HG02571 (cell line): ENCODE data around the gene ACTA1.
A peak's percentile ranks its signal among the peaks of the same experiment; 100 is the strongest.
"Not testable (repeated sequence)": the region's sequence is repeated elsewhere in the genome, so short reads cannot be mapped to it uniquely, and the experiment has no call there.

Experiments
- ATAC-seq: cut with Tn5 transposase; IDR thresholded peaks from one replicate; pipeline ENCODE4 v1.9.1; 2021; ENCODE audit warnings: mild to moderate bottlenecking, moderate library complexity; ENCODE audit not compliant: unreplicated experiment

ACTA1 gene

DNA sequence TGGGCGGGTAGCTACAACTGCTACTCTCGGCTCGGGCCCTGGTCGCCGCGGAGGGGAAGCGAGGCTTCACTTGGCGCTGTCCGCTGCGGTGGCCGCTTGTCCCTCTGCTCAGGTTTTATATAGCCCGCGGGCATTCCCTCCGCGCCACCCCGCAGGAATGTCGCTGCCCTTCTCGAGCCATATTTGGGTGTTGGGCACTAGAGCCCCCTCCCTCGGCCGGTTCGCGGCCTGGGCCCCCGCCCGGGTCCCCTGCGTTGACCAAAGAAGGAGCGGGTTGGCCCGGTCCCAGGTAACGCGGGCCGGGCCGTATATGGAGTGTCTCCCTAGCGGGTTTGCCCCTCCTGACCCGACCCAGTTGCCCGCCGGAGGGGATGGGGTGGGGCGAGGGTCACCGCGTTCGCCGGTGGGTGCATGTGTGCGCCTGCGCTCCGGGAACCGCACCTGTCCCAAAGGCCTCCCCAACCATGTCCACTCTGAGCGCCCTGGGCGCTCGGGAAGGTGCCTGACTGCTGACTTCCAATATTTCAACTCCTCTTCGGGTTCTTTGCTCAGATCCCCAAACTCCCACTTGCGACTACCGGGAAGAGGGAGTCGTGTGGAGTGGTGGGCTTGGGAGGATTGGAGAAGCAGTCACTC, at the start of gene ACTA1:
Gene ACTA1 (minus strand): TSS at position 90 of the 636 bp plus-strand sequence. CDS start 979 bp downstream, outside the sequence.
- no peak for ATAC-seq

DNA sequence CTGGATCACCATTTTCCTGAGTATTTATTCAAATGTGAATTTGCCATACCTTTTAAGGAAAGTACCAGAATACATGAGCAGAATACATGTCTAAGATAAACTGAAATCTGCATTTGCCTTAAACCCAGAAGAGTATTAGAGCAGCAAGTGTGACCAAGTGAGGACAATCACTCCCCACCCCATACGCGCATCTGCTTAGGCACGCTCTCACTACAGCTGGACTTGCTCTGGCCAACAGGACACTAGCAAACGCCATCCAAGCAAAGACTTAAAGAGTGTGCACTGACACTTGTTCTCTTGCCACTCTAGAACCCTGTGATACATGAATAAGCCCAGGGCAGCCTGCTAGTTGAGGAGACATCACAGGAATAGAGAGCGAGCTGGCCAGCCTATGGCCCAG, 48.6 kb upstream of the ACTA1 start:
- no peak for ATAC-seq

DNA sequence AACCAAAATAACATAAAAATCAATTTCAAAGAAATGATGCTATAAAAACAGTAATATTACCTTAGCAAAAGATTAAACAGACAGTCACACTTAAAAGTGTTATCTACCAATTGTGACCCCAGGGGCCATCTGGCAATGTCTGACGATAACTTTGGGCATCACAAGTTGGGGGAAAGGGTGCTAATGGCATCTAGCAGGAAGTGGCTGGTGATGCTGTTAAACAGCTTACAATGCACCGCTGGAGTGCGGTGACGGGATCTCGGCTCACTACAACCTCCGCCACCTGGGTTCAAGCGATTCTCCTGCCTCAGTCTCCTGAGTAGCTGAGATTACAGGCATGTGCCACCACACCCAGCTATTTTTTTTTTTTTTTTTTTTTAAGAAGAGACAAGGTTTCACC, 46.6 kb upstream of the ACTA1 start:
- no peak for ATAC-seq

DNA sequence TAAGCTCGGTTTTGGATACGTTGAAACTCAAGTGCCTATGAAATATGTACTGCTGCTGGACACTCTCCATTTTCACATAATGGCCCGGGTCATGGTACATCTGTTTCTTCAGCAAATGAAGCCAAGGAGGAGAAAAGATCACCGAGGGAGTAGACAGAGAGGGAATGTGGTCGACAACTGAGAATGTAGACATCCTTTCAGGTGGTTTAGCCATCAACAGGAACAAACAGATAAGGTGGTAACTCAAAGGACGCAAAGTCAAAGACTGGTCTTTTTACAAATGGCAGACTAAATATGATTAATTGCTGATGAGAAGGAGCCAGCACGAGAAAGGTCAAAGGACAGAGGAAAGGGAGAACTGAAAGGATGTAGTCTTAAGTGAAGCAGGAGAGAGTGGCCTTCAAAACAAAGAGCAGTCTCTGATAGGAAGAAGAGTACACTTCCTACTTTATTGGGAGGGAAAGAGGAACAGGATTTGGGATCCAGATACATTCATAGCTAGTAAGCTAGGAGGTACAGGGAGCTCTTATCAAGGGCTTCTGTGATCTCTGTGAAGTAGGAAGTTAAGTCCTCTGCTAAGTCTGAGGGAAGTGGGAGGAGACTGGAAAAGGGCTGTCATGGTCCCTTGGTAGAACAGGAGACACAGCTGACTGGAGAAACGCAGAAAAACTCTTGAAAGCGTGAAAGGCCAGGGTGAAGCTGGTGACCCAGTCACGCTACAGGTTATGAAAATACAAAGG, 45.9 kb upstream of the ACTA1 start:
- ATAC-seq, result peak; percentile 56

DNA sequence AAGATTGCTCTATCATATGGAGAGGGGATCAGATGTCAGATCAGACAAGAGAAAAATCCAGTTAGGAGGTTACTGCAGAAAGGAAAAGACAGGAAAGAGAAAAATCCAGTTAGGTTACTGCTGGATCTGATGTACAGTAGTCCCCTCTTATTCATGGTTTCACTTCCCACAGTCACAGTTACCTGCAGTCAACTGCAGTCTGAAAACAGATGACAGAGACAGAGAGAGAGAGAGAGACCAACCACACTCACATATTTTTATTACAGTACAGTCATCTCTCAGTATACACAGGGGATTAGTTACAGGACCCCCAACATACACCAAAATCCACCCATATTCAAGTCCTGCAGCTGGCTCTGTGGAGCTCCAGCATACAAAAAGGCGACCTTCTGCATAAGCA, 45.0 kb upstream of the ACTA1 start:
- peak; percentile 61 for ATAC-seq

DNA sequence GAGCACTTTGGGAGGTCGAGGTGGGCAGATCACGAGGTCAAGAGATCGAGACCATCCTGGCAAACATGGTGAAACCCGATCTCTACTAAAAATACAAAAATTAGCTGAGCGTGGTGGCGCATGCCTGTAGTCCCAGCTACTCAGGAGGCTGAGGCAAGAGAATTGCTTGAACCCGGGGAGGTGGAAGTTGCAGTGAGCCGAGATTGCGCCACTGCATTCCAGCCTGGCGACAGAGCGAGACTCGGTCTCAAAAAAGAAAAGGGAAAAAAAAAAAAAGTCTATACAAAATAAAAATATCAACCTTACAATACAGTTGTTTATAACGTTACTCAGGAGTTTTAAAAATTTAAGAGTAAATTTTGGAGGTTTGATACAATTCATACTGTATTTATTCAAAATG, 42.0 kb upstream of the ACTA1 start:
- not testable (repeated sequence) for ATAC-seq

DNA sequence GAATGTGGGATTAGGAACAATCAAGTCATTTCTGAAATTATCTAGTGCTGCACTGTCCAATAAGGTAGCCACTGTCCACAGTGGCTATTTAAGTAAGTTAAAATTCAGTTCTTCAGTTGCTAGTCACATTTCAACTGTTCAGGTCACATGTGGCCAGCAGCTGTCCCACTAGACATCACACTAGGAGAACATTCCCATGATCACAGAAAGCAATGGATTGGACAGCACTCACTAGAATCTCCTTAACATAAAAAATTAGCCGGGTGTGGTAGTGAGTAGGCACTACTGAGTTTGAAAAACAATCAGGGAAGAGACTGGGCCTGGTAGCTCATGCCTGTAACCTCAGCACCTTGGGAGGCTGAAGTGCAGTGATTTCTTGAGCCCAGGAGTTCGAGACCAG, 40.6 kb upstream of the ACTA1 start:
- ATAC-seq, result no peak

DNA sequence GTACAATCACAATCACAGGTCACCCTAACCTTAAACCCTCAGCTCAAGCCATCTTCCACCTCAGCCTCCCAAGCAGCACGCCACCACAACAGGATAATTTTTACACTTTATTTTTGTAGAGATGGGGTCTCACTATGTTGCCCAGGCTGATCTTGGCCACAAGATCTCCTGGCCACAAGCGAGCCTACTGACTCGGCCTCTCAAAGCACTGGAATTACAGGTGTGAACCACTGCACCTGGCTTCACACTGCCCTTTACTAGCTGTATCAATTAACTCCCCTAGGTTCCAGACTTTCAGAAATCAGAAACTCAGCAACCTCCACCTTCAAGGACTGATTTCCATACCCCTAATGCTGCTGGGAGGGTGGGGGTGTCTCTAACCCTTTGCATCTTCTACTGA, 37.3 kb upstream of the ACTA1 start:
- ATAC-seq, result no peak

DNA sequence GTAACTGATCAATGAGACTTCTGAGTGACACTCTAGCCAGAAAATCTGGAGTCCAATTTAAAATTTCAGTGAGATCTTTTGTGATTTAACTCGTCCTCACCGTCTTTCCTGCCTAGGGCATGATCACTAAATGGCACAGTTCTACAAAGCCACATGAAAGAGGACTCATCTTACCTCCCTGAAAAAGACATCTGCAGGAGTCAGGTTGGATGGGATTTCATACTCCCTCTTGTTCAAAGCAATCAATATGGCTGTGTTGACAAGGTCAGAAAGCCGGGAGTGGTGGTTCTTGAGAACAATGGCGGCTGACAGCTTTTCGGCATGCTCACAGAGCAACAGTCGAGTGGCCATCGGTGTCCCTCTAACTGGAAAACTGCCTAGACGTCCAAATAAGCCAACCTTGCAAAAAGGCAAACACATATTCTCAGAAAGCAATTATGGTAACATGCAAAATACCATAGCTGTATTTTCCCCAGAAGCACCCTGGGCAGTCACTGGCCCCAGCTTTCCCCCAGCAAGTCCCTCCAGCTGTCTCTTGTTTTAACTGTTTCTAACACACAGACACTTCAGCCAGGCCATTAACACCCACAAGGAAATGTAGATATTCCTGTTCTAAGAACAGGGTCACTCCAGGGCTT, 36.6 kb upstream of the ACTA1 start:
- ATAC-seq, result no peak

DNA sequence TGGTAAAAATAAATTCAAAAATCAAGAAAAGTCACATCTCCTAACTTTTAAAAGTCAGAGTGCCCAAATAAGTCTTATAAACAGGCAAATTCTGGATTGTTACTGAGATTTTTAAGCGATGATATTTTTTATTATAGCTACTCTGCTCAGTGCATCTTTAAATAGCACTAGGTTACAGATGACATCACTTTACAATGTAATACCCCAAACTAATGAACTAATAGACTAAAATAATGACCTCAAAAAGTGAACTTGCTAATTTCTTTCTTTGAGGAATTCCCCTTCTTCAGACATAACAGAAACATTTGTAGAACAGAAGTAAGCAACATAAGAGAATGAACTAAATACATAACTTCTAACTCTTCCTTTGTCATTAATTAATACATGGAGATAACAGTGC, 33.0 kb upstream of the ACTA1 start:
- no peak for ATAC-seq

DNA sequence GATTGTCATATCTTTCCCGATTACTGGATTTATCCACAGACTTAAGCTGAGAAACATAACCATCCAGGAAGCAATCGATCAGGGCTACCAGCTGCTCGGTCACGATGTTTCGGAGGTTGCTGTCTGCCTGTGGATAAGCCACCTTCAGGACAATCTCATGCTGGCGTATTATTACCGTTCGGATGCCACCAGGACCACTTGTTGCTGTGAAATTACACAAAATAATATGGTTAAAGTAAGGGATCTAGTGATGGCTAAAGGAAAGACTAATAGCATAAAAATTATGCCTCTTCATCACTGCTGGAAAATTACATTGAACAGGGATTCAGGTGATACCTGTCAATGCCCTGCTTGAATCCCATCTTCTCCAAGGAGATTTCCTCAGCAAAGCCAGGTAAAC, 30.8 kb upstream of the ACTA1 start:
- no peak for ATAC-seq

DNA sequence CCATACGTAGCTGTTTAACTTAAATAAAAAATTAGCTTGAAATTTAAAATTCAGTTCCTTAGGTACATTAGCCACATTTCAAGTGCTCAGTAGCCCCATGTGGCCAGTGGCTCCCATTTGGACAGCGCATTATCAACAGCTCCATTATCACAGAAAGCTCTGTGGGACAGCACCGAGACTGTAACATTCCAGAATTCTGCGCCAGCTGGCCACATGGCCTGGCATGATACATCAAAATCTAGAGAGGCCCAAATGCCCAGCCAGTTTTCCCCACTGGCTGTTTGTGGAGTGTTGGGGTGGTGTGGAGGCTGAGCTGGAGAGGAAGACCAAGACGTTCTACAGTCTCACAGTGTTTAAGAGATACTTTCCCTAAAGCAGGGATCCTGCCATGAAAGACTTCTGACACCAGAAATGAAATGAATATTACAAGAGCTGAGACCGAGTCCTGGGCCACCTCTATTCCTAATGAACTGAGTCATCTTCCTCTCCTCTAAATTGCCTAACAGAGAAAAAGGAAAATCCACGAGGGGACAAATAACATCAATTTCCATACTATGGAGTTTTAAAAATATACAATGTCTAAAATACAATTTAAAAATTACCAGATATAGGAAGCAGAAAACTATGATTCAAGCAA, 27.3 kb upstream of the ACTA1 start:
- no peak for ATAC-seq

DNA sequence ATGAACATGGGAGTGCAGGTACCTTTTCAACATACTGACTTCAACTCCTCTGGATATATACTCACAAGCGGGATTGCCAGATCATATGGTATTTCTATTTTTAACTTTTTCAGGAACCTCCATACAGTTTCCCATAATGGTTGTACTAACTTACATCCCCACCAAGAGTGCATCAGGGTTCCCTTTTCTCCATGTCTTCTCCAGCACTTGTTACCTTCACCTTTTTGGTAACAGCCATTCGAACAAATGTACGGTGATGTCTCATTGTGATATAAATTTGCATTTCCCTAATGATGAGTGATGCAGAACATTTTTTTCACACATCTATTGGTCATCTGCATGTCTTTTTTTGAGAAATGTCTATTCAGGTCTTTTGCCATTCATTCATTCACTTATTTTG, 25.9 kb upstream of the ACTA1 start:
- no peak for ATAC-seq

DNA sequence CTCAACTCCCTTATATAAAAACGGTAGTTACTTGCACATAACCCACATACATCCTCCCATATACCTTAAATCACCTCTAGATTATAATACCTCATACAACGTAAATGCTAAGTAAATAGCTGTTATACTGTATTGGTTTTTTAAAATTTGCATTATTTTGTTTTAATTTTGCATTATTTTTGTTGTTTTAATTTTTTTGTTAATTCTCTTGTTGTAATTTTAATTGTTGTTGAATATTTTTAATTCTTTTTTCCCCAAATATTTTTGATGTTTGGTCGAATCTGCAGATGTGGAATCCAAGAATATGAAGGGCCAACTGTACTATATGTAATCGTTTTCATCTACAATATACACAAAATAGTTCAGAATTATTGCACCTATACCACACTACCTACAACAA, 23.5 kb upstream of the ACTA1 start:
- ATAC-seq, result no peak

DNA sequence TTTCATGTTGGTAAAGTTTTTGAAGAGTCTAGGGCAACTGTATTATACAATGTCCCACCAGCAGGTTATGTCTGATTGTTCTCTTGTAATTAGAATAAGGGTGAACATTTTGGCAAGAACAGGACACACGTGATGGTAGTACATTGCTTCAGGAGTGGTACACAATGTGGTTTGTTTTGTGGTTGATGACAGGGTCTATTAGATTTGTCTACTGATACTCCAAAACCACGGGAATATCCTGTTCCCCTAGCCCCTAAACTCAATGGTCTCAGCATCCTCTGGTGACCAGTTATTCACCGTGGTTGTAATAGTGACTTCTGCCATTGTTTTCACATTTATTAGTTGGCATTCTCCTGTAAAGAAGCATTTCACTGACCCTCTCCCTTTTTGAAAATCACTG, 22.1 kb upstream of the ACTA1 start:
- ATAC-seq, result no peak

DNA sequence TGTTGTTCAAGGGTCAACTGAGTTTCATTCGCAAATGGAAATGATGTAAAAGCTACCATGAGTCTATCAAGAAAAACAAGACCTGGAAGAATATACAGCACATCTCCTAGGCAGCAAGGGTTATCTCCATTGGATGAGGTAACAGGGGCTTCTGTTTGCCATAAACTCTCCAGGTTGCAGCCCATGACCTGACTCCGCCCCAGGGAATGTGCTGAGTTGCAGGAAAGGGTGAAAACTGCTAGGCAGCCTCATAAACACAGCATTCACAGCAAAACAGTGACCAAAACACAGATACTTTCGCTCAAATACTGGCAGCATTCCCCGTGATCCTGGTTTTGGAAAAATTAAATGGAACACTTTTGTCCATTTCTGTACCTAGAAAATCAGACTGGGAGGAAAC, 20.2 kb upstream of the ACTA1 start:
- ATAC-seq, result no peak

DNA sequence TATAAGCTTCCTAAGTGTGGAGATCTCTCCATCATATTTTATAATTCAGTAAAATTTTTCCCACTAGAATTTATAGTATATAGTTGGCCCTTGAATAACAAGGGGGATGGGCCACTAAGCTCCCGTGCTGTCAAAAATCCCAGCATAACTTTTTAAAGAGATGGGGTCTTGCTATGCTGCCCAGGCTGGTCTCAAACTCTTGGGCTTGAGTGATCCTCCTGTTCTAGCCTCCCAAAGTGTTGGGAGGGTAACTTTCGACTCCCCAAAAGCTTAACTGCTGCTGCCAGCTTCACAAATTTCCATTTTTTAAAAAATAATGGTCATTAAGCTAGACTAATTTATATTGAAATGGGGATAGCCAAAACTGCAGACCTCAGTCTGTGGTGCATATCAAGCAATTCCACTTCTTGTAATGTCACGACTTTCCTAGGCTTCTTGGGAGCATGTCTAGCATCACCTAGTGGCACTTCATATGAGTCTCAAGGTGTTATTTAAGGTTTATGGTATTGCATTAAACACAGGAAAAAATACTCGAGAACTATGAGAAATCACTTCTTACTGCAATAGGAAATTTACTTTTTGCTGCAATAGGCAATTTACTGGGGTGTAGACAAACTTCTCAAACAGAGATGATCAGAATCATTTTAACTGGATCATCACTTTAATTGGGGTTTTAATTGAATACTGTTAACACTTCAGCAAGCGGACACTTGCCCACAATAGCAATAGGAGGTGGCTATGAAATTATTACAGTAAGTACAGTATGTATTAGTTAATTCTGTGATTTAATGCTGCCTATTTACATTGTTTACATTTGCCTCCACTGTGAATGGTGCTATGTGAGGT, 19.3 kb upstream of the ACTA1 start:
- ATAC-seq, result no peak

DNA sequence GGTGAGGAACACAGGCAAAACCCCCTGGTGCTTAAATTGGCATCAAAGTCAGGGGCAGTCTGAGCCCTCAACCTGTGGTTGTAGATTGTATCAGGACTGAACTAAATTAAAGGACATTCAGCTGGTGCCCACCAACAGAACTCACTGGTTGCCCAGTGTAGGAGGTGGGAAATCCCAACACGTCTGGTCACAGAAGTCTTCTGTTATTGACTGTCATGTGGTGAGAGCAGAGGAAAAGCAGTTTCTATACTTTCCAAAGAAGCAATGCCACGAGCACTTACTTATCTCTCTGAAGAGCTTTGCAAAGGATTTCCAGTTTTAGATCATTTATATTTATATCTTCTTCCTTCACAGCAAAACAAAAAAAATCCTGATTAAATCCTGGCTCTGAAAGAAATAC, 15.0 kb upstream of the ACTA1 start:
- no peak for ATAC-seq

DNA sequence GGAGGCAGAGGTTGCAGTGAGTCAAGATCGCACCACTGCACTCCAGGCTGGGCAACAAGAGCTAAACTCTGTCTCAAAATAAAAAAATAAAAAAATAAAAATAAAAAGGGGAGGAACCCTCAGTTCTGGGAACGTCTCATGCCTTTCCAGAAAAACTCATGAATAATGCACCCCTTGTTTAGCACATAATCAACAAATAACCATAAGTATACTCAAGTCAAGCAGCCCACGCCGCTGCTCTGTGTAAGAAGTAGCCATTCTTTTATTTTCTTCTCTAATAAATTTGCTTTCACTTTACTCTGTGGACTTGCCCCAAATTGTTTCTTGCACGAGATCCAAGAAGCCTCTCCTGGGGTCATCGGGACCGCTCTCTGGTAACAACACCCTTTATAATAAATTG, 14.5 kb upstream of the ACTA1 start:
- no peak for ATAC-seq

DNA sequence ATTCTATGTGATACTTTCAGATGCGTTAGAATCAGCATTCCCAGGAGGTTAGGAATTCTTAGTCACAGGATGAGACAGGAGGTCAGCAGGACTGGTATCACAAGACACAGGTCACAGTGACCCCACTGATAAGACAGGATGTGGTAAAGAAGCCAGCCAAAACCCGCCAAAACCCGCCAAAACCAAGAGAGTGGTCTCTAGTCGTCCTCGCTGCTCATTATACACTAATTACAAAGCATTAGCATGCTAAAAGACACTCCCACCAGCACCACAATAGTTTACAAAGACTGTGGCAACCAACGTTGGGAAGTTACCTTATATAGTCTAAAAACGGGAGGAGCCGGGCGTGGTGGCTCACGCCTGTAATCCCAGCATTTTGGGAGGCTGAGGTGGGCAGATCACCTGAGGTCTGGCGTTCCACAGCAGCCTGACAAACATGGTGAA, 13.9 kb upstream of the ACTA1 start:
- ATAC-seq, result no peak

DNA sequence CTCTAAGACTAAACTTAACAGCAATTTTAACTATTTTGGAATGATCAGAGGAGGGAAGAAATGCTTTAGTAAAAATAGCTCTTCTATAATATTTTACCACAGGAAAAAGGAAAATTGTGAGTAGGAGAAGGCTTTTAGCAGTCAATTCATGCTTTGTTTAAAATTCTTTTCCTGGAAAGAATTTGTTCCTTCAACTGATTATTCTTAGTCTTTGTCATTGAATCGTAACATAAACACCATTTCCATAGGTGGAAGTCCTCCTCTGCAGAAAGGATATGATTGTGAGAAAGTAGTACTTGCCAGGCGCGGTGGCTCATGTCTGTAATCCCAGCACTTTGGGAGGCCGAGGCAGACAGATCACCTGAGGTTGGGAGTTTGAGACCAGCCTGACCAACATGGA, 11.9 kb upstream of the ACTA1 start:
- ATAC-seq, result no peak
